Measurements from ENCODE around the gene SLC39A8.

SLC39A8 gene

GRCh38 chr4:102227388-102227787 is 117.9 kb downstream of the SLC39A8 start:
- POLR2A ChIA-PET = no interaction called here
- H3K27ac ChIP-seq (ENCODE audit: extremely low read depth, low read depth, low read length) = no peak overlapping the region

More at GRCh38 chr4:102227388-102227787, 117.9 kb downstream of the SLC39A8 start:
- Histone ChIP-seq H3K4me1 (ENCODE audit: control insufficient read depth, insufficient read depth, low read length) (no peaks in the 10 kb centered on the region), H3K36me3 (ENCODE audit: control insufficient read depth in 2 of 2, insufficient read depth in 1 of 2, low read length in 2 of 2) (no peaks in the 10 kb centered on the region), H3K9me3 (ENCODE audit: control insufficient read depth, insufficient read depth, low read depth, low read length) (no peaks in the 10 kb centered on the region), H3K4me3 (ENCODE audit: low read depth, low read length) (no peak overlapping the region)
- TF ChIP-seq ZNF560 (tag by site-specific recombination; IDR thresholded peaks at IDR 0.05; ENCODE audit: borderline replicate concordance) = no peak
- TF ChIP-seq PATZ1 (tag by site-specific recombination; IDR thresholded peaks at IDR 0.05) = no peak
- TF ChIP-seq, protein P1, sequence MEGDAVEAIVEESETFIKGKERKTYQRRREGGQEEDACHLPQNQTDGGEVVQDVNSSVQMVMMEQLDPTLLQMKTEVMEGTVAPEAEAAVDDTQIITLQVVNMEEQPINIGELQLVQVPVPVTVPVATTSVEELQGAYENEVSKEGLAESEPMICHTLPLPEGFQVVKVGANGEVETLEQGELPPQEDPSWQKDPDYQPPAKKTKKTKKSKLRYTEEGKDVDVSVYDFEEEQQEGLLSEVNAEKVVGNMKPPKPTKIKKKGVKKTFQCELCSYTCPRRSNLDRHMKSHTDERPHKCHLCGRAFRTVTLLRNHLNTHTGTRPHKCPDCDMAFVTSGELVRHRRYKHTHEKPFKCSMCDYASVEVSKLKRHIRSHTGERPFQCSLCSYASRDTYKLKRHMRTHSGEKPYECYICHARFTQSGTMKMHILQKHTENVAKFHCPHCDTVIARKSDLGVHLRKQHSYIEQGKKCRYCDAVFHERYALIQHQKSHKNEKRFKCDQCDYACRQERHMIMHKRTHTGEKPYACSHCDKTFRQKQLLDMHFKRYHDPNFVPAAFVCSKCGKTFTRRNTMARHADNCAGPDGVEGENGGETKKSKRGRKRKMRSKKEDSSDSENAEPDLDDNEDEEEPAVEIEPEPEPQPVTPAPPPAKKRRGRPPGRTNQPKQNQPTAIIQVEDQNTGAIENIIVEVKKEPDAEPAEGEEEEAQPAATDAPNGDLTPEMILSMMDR (tag by site-specific recombination; IDR thresholded peaks at IDR 0.05) = no peak
- TF ChIP-seq SCRT1 (tag by site-specific recombination; IDR thresholded peaks at IDR 0.05; ENCODE audit: borderline replicate concordance) = no peak
- TF ChIP-seq ZNF37A (tag by site-specific recombination; IDR thresholded peaks at IDR 0.05) = no peak
- no peak for TF ChIP-seq ZNF518A (tag by site-specific recombination; conservative IDR thresholded peaks at IDR 0.05; ENCODE audit: low read depth)
- TF ChIP-seq AEBP2 (tag by site-specific recombination; IDR thresholded peaks at IDR 0.05; ENCODE audit: borderline replicate concordance) = no peak
- no peak for TF ChIP-seq ZFP37 (tag by site-specific recombination; IDR thresholded peaks at IDR 0.05)
- TF ChIP-seq ZNF791 (tag by site-specific recombination; IDR thresholded peaks at IDR 0.05) = no peak
- no peak for TF ChIP-seq ZNF223 (tag by site-specific recombination; IDR thresholded peaks at IDR 0.05)
- TF ChIP-seq KLF8 (tag by site-specific recombination; IDR thresholded peaks at IDR 0.05) = no peak
- TF ChIP-seq ZNF175 (tag by site-specific recombination; IDR thresholded peaks at IDR 0.05) = no peak
- no peak for TF ChIP-seq ZNF76 (tag by site-specific recombination; IDR thresholded peaks at IDR 0.05; ENCODE audit: borderline replicate concordance, low read depth)
- CTCF ChIA-PET = no interaction called here
